Bronchial epithelial cell (primary cell): ENCODE results near the gene TFAM. TPM values are rescaled to one million over a fixed set of nuclear protein-coding genes. Genes with fewer than 3 reads are reported as not detected.

Experiments used
- DNase-seq: peaks from one replicate; pipeline ENCODE4 v3.0.0-alpha.2; 2010; ENCODE audit warnings: low read depth
- FAIRE-seq: peaks from 2 replicates; lab custom pipeline; 2011; peaks lifted over from hg19 to GRCh38; lab: Jason Lieb, UNC
- H3K27me3 ChIP-seq: 2 replicates; pipeline ENCODE4 v1.5.1; 2011; ENCODE audit warnings: low read length; ENCODE audit not compliant: control insufficient read depth, insufficient read depth
- H3K36me3 ChIP-seq: 2 replicates; pipeline ENCODE4 v1.5.1; 2011; ENCODE audit warnings: low read length; ENCODE audit not compliant: control insufficient read depth, insufficient read depth
- H3K4me3 ChIP-seq: 2 replicates; pipeline ENCODE4 v1.5.1; 2011; ENCODE audit warnings: mild to moderate bottlenecking, low read depth, low read length, control low read depth
- total RNA-seq: library from RNA; depleted of rRNA; stranded (reverse); fragments of >200 nt; gene quantifications from 2 replicates; pipeline ENCODE4 v1.2.1, GENCODE V29; 2014
- TF ChIP-seq, protein P1 (sequence below): IDR thresholded peaks from 2 replicates; pipeline ENCODE4 v1.5.1; 2011; ENCODE audit warnings: mild to moderate bottlenecking, moderate library complexity, low read length, control low read depth, inconsistent platforms; ENCODE audit not compliant: insufficient read depth, severe bottlenecking

Gene TFAM
- total RNA-seq, 1 donor from 2014 or later: 36.1 TPM

DNA sequence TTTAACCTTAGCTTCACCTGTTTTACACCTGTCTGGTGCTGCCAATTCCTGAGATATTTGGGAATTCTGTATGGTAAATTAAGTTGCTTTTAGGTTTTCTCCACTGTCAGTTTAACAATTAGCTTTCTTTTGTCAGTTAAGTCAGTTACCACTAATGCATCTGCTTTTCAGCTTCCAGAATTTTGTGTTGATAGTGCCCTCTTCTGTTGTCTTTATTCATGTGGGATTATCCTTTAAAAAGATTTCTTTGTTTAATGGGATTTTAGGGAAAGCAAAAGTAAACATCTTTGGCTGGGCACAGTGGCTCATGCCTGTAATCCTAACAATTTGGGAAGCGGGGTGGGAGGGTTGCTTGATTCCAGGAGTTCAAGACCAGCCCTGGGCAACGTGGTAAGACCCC lies 8.1 kb downstream of the TFAM start:
- no peak for FAIRE-seq
- no peak for DNase-seq
- TF ChIP-seq, protein P1, sequence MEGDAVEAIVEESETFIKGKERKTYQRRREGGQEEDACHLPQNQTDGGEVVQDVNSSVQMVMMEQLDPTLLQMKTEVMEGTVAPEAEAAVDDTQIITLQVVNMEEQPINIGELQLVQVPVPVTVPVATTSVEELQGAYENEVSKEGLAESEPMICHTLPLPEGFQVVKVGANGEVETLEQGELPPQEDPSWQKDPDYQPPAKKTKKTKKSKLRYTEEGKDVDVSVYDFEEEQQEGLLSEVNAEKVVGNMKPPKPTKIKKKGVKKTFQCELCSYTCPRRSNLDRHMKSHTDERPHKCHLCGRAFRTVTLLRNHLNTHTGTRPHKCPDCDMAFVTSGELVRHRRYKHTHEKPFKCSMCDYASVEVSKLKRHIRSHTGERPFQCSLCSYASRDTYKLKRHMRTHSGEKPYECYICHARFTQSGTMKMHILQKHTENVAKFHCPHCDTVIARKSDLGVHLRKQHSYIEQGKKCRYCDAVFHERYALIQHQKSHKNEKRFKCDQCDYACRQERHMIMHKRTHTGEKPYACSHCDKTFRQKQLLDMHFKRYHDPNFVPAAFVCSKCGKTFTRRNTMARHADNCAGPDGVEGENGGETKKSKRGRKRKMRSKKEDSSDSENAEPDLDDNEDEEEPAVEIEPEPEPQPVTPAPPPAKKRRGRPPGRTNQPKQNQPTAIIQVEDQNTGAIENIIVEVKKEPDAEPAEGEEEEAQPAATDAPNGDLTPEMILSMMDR: no peak
- Histone ChIP-seq H3K4me3 (no peak overlapping the region), H3K36me3 (peaks cover 9% of the 10 kb centered on the region), H3K27me3 (no peaks in the 10 kb centered on the region)

DNA sequence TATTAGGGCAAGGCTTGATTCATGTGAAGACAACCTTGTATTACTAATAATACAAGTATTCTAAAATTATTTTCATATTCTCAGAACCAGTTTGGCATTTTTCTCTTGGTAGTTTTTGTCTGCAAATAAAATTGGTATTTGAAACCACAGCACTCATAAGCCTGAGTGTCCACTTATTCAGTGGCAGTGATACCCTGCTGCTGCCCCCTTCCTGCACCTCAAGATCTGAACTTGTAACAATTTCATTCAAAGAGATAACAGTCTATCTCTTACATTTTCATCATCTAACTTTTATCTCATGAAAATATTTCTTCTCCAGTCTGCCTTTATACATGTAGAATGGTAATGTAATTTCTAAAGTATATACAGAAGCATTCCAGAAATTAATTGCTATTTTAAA lies 9.3 kb downstream of the TFAM start:
- H3K4me3 ChIP-seq: no peak overlapping the region
- TF ChIP-seq, protein P1: no peak
- H3K36me3 ChIP-seq: peaks cover 4% of the 10 kb centered on the region
- H3K27me3 ChIP-seq: no peaks in the 10 kb centered on the region
- DNase-seq (no peak), FAIRE-seq (no peak)

DNA sequence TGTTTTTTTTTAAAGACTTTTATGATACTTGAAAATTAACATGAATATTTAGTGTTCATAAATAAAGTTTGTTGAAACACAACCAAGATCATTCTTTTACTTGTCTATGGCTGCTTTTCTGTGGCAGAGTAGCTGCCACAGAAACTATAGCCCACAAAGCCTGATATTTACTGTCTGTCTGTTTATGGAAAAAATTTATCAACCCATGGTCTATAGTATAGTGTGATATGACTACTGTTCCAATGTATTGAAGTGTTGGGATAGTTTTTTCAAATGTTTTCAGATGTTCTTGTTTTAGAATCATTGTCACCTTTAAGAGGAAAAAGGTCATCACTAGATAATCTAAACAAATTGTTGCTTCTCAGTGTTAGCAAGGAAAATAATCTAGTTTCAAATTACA lies 10.8 kb downstream of the TFAM start:
- DNase-seq: no peak
- TF ChIP-seq, protein P1: no peak
- Histone ChIP-seq H3K36me3 (peaks cover 3% of the 10 kb centered on the region), H3K4me3 (no peak overlapping the region), H3K27me3 (no peaks in the 10 kb centered on the region)
- FAIRE-seq: no peak

DNA sequence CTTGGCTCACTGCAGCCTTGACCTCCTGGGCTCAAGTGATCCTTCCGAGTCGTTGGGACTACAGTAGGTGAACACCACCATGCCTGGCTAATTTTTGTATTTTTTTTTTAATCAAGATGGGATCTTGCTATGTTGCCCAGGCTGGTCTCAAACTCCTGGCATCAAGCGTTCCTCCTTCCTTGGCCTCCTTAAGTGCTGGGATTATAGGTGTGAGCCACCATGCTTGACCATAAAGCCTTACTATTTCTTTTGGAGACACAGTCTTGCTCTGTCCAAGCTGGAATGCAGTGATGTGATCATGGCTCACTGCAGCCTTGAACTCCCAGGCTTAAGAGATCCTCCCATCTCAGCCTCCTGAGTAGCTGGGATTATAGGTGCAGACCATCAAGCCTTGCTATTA lies 12.6 kb downstream of the TFAM start:
- H3K4me3 ChIP-seq: no peak overlapping the region
- peaks cover 3% of the 10 kb centered on the region for H3K36me3 ChIP-seq
- TF ChIP-seq, protein P1: no peak
- no peak for FAIRE-seq
- H3K27me3 ChIP-seq: no peaks in the 10 kb centered on the region
- DNase-seq: no peak

DNA sequence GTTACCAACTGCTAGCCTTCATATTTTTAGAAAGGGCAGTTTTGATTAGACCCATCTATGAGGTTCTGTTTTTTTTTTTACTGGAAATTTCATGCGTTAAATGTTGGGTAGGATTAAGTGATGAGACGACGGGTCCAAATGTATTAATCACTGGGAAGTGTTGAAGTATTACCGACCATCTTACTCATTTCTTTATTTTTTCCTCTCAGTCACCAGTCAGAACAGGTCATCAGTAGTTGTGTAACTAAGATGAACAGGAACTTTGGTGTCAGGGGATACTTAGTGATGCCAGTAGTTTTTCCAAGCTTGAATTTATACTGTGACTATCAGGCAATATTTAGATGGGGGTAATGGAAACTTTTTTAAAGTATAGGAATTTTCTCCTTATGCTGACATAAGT lies 14.2 kb downstream of the TFAM start:
- TF ChIP-seq, protein P1: no peak
- H3K36me3 ChIP-seq: peaks cover under 1% of the 10 kb centered on the region
- no peak for FAIRE-seq
- H3K4me3 ChIP-seq: no peak overlapping the region
- no peaks in the 10 kb centered on the region for H3K27me3 ChIP-seq
- DNase-seq: peak; percentile 91

DNA sequence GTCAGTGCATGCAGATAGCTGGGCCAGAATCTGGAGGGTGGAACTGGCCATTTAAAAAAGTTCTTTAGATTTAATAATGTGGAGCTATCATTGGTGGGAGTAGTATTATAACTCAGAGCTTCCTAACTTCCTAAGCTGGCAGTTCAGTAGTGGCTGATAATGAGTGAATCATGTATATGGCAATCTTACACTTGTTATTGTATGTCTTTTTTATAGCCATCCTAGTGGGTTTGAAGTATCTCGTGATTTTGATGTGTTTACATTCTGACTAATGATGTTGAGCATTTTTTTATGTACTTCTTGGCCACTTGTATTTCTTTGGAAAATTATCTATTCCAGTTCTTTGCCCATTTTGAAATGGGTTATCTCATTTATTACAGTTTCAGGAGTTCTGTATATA lies 15.4 kb downstream of the TFAM start:
- FAIRE-seq (no peak), DNase-seq (peak; percentile 33)
- TF ChIP-seq, protein P1: no peak
- H3K27me3 ChIP-seq: no peaks in the 10 kb centered on the region
- H3K4me3 ChIP-seq: no peak overlapping the region
- H3K36me3 ChIP-seq: no peaks in the 10 kb centered on the region
